ENCODE data around the gene FLT3LG. TPM values are rescaled to one million over a fixed set of nuclear protein-coding genes. Genes with fewer than 3 reads are reported as not detected.

FLT3LG gene
- total and polyA plus RNA-seq, 9 of the 15 experiments (the other 6 are each of a cell fraction or from before 2014, with no cell fraction given) = 0.31 to 6.4 (median 1.1) TPM

GRCh38 chr19:49473868-49474541 is at the start of gene FLT3LG (continued):
- TF ChIP-seq SMAD3 (CRISPR knock-in tag; conservative IDR thresholded peaks at IDR 0.05) (no peak), SMARCC2 (IDR thresholded peaks at IDR 0.05; ENCODE audit: low read depth) (no peak), ZNF740 (CRISPR knock-in tag; IDR thresholded peaks at IDR 0.05) (peak; percentile 74), ZNF740 (tag; IDR thresholded peaks at IDR 0.05) (peak in 1 of 2 experiments; percentile 43; a peak in 1 of 4 replicates), DMBX1 (CRISPR knock-in tag; IDR thresholded peaks at IDR 0.05; ENCODE audit: borderline replicate concordance) (no peak), ZBTB17 (CRISPR knock-in tag; IDR thresholded peaks at IDR 0.05) (no peak), BRD9 (IDR thresholded peaks at IDR 0.05; ENCODE audit: low read depth, partially characterized antibody) (no peak), NR2C2 (CRISPR knock-in tag; IDR thresholded peaks at IDR 0.05) (0 out of 2 replicates have a peak, but pooled peaks have one; percentile 21), NR2C2 (tag; IDR thresholded peaks at IDR 0.05) (no peak), FOSL1 (tag; conservative IDR thresholded peaks at IDR 0.05) (no peak), ZNF324 (CRISPR knock-in tag; IDR thresholded peaks at IDR 0.05) (no peak), ZNF274 (IDR thresholded peaks at IDR 0.05; ENCODE audit: borderline replicate concordance, low read depth, low read length) (no peak), NFE2 (IDR thresholded peaks at IDR 0.05; ENCODE audit: low read depth) (no peak), NCOA2 (IDR thresholded peaks at IDR 0.05; ENCODE audit: partially characterized antibody in 2 of 2) (no peak), E2F8 (IDR thresholded peaks at IDR 0.05; ENCODE audit: low read depth, partially characterized antibody) (peak; percentile 59), POLR2AphosphoS2 (IDR thresholded peaks at IDR 0.05; ENCODE audit: low read length) (no peak), ZNF277 (CRISPR knock-in tag; IDR thresholded peaks at IDR 0.05; ENCODE audit: borderline replicate concordance) (no peak), CSDE1 (IDR thresholded peaks at IDR 0.05) (no peak), CHAMP1 (IDR thresholded peaks at IDR 0.05) (no peak), TFAM (CRISPR knock-in tag; conservative IDR thresholded peaks at IDR 0.05) (no peak), HMGN3 (IDR thresholded peaks at IDR 0.05; ENCODE audit: borderline replicate concordance, extremely low read depth, insufficient read length, low read depth, low read length) (peak; percentile 57)
